ENCODE results near the gene SLC25A39.
A peak's percentile ranks its signal among the peaks of the same experiment; 100 is the strongest.

Gene SLC25A39

DNA sequence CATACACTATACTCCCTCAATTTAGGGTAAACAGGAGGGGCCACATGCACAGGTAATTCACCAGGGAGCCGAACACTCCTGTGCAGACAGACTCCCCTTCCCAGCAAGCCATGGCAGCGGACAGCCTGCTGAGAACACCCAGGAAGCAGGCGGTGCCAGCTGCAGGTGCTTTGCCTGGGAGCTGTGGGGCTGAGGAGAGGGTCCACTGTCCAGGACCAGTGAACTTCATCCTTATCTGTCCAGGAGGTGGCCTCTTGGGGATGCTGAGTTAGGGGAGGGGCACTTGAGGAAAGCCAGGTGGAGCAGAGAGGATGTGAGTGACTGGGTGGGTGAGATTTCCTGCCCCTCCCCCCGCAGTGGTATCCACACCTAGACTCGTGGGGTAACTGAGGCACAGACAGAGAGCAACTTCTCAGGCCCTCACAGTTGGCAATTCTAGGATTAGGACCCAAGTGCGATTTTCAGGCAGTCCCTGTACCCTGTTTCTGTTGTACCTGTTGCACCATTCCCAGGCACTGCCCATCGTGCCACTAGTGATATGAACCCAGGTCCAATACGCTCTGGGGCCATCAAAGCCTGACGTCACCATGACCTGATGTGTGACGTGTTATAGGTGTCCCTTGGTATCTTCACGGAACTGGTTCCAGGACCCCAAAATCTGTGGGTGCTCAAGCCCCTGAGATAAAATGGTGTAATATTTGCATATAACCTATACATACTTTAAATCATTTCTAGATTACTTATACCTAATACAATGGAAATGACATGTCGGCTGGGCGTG, 21.6 kb upstream of the SLC25A39 start:
- Histone ChIP-seq H3K27me3 (ENCODE audit: insufficient read depth, poor library complexity, severe bottlenecking) (no peaks in the 10 kb centered on the region), H3K27ac (replicated peaks) (no peak overlapping the region; the same call in 1 of the 2 replicates), H3K4me3 (replicated peaks; ENCODE audit: insufficient read depth, low read length) (peak overlapping the region; percentile 83)
- DNase-seq (ENCODE audit: low read depth in 1 of 2, low spot score in 1 of 2) = no peak
- TF ChIP-seq REST (IDR thresholded peaks at IDR 0.05; ENCODE audit: insufficient replicate concordance, low read depth) (no peak), POLR2AphosphoS5 (IDR thresholded peaks at IDR 0.05; ENCODE audit: low read depth) (no peak), SPI1 (IDR thresholded peaks at IDR 0.05; ENCODE audit: borderline replicate concordance, low read depth) (no peak), CTCF (IDR thresholded peaks at IDR 0.05; ENCODE audit: insufficient read depth, low read length) (no peak), GABPA (IDR thresholded peaks at IDR 0.05; ENCODE audit: low read depth) (no peak)

- DNase-seq (ENCODE audit: low read depth in 1 of 2, low spot score in 1 of 2) = peak; percentile 66 to 84
- TF ChIP-seq GABPA (IDR thresholded peaks at IDR 0.05; ENCODE audit: low read depth) = no peak
- TF ChIP-seq POLR2AphosphoS5 (IDR thresholded peaks at IDR 0.05; ENCODE audit: low read depth) = no peak
- peak; percentile 31 for TF ChIP-seq CTCF (IDR thresholded peaks at IDR 0.05; ENCODE audit: insufficient read depth, low read length)
- peak; percentile 8; the same call in 1 of the 2 replicates for TF ChIP-seq SPI1 (IDR thresholded peaks at IDR 0.05; ENCODE audit: borderline replicate concordance, low read depth)
- TF ChIP-seq REST (IDR thresholded peaks at IDR 0.05; ENCODE audit: insufficient replicate concordance, low read depth) = no peak
- Histone ChIP-seq H3K27ac (replicated peaks) (peak overlapping the region; percentile 71), H3K4me3 (replicated peaks; ENCODE audit: insufficient read depth, low read length) (peak overlapping the region; percentile 83), H3K27me3 (ENCODE audit: insufficient read depth, poor library complexity, severe bottlenecking) (no peaks in the 10 kb centered on the region)
Observed at GRCh38 chr17:44345454-44346026, 20.9 kb upstream of the SLC25A39 start.

DNA sequence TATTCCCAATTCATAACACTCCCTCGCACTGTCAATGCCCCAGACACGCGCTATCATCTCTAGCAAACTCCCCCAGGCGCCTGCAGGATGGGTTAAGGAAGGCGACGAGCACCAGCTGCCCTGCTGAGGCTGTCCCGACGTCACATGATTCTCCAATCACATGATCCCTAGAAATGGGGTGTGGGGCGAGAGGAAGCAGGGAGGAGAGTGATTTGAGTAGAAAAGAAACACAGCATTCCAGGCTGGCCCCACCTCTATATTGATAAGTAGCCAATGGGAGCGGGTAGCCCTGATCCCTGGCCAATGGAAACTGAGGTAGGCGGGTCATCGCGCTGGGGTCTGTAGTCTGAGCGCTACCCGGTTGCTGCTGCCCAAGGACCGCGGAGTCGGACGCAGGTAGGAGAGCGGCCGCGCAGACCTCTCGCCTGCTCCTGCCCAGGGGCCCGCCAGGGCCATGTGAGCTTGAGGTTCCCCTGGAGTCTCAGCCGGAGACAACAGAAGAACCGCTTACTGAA, 20.4 kb upstream of the SLC25A39 start, which contains the start of gene GRN:
Gene GRN (plus strand): TSS at position 364 of the 515 bp plus-strand sequence. CDS start 3,863 bp downstream, outside the sequence.
- Histone ChIP-seq H3K27ac (replicated peaks) (peak within 1 kb of the TSS; percentile 71), H3K4me3 (replicated peaks; ENCODE audit: insufficient read depth, low read length) (peak within 1 kb of the TSS; percentile 83), H3K27me3 (ENCODE audit: insufficient read depth, poor library complexity, severe bottlenecking) (no peaks in the 10 kb centered on the region)
- TF ChIP-seq POLR2AphosphoS5 (IDR thresholded peaks at IDR 0.05; ENCODE audit: low read depth) (no peak), SPI1 (IDR thresholded peaks at IDR 0.05; ENCODE audit: borderline replicate concordance, low read depth) (no peak)
- DNase-seq (ENCODE audit: low read depth in 1 of 2, low spot score in 1 of 2) = peak; percentile 95 to 96

DNA sequence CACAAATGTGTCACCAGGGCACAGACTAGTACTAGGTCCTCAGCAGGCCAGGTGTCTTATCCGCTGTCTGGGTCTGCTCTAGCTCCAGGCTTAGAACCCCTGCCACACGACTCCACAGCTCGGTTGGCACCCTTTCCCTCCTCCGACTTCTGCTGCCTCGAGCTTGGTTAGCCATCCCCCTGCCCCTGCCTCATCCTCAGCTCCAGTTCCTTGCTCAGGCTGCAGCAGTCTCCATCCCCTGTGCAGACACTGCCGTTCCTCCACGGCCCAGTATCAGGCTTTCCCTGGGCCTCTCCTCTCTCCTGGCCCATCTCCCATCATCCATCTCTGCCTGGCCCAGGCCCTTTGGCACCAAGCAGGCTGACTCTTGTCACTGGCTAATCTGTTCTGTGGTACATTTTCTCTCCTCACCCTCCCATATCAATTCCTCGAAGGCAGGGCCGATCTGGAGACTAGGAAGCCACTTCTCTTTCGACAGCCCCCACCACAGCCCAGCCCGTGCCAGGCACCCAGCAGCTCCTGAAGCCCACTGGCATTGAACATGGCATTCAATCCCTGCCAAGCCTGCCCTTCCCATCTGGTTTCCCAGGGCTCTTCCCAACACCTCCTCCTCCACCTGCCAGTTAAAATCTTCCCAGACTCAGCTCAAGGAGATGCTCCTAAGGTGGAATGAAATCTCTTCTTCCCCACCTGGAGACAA, 19.0 kb upstream of the SLC25A39 start:
- no peak for TF ChIP-seq POLR2AphosphoS5 (IDR thresholded peaks at IDR 0.05; ENCODE audit: low read depth)
- no peak for TF ChIP-seq SPI1 (IDR thresholded peaks at IDR 0.05; ENCODE audit: borderline replicate concordance, low read depth)
- TF ChIP-seq GABPA (IDR thresholded peaks at IDR 0.05; ENCODE audit: low read depth) = no peak
- no peak for TF ChIP-seq REST (IDR thresholded peaks at IDR 0.05; ENCODE audit: insufficient replicate concordance, low read depth)
- TF ChIP-seq CTCF (IDR thresholded peaks at IDR 0.05; ENCODE audit: insufficient read depth, low read length) = no peak
- Histone ChIP-seq H3K27me3 (ENCODE audit: insufficient read depth, poor library complexity, severe bottlenecking) (no peaks in the 10 kb centered on the region), H3K27ac (replicated peaks) (no peak overlapping the region), H3K4me3 (replicated peaks; ENCODE audit: insufficient read depth, low read length) (no peak overlapping the region)
- DNase-seq (ENCODE audit: low read depth in 1 of 2, low spot score in 1 of 2) = no peak
